HG03575 (cell line): ENCODE data around the gene ODF2L.

Experiments used
- ATAC-seq: cut with Tn5 transposase; IDR thresholded peaks from one replicate; pipeline ENCODE4 v1.9.1; 2021; ENCODE audit not compliant: unreplicated experiment, insufficient number of reproducible peaks, low FRiP score; ENCODE audit errors: extremely low read depth

The ODF2L gene

GRCh38 chr1:86335916-86336315 is 60.2 kb downstream of the ODF2L start:
- no peak for ATAC-seq

- ATAC-seq = no peak
Observed at GRCh38 chr1:86325264-86325663, 70.9 kb downstream of the ODF2L start.

GRCh38 chr1:86324130-86324822 is 71.8 kb downstream of the ODF2L start:
- no peak for ATAC-seq

- ATAC-seq = no peak
Observed at GRCh38 chr1:86322241-86322640, 73.9 kb downstream of the ODF2L start.

- ATAC-seq = no peak
Observed at GRCh38 chr1:86318436-86318835, 77.7 kb downstream of the ODF2L start.

GRCh38 chr1:86317926-86318325 is 78.2 kb downstream of the ODF2L start:
- ATAC-seq = no peak

GRCh38 chr1:86305731-86306130 is 90.4 kb downstream of the ODF2L start:
- ATAC-seq = no peak

GRCh38 chr1:86303041-86303690 is 93.0 kb downstream of the ODF2L start:
- no peak for ATAC-seq
